Measurements from ENCODE around the gene MCHR2.

The MCHR2 gene

GRCh38 chr6:99997141-99997540 lies 3.1 kb upstream of the MCHR2 start:
- no peak for TF ChIP-seq CTCF (IDR thresholded peaks at IDR 0.05; ENCODE audit: borderline replicate concordance, control extremely low read depth, extremely low read depth, insufficient read depth, missing control alignments)
- in situ Hi-C loops (cut with MboI; ENCODE audit: low sequenced_read_pairs, unreplicated experiment): no loop called here

GRCh38 chr6:99995916-99996315 lies 1.9 kb upstream of the MCHR2 start:
- no peak for DNase-seq (ENCODE audit: low spot score)
- TF ChIP-seq CTCF (IDR thresholded peaks at IDR 0.05; ENCODE audit: borderline replicate concordance, control extremely low read depth, extremely low read depth, insufficient read depth, missing control alignments): no peak
- in situ Hi-C loops (cut with MboI; ENCODE audit: low sequenced_read_pairs, unreplicated experiment): no loop called here

More at GRCh38 chr6:99997141-99997540, 3.1 kb upstream of the MCHR2 start:
- no peak for DNase-seq (ENCODE audit: low spot score)

- DNase-seq (ENCODE audit: low spot score): no peak
- TF ChIP-seq CTCF (IDR thresholded peaks at IDR 0.05; ENCODE audit: borderline replicate concordance, control extremely low read depth, extremely low read depth, insufficient read depth, missing control alignments): no peak
- in situ Hi-C loops (cut with MboI; ENCODE audit: low sequenced_read_pairs, unreplicated experiment): no loop called here
Measured at GRCh38 chr6:99993146-99993532, 884 bp downstream of the MCHR2 start.

GRCh38 chr6:99991955-99992354 lies 2.1 kb downstream of the MCHR2 start:
- TF ChIP-seq CTCF (IDR thresholded peaks at IDR 0.05; ENCODE audit: borderline replicate concordance, control extremely low read depth, extremely low read depth, insufficient read depth, missing control alignments): no peak
- no peak for DNase-seq (ENCODE audit: low spot score)
- in situ Hi-C loops (cut with MboI; ENCODE audit: low sequenced_read_pairs, unreplicated experiment): no loop called here

- no peak for TF ChIP-seq CTCF (IDR thresholded peaks at IDR 0.05; ENCODE audit: borderline replicate concordance, control extremely low read depth, extremely low read depth, insufficient read depth, missing control alignments)
- in situ Hi-C loops (cut with MboI; ENCODE audit: low sequenced_read_pairs, unreplicated experiment): no loop called here
- DNase-seq (ENCODE audit: low spot score): no peak
Measured at GRCh38 chr6:99980741-99981140, 13.3 kb downstream of the MCHR2 start.

GRCh38 chr6:99979953-99980352 lies 14.1 kb downstream of the MCHR2 start:
- in situ Hi-C loops (cut with MboI; ENCODE audit: low sequenced_read_pairs, unreplicated experiment): no loop called here
- DNase-seq (ENCODE audit: low spot score): no peak

More at GRCh38 chr6:99979953-99980352, 14.1 kb downstream of the MCHR2 start:
- TF ChIP-seq CTCF (IDR thresholded peaks at IDR 0.05; ENCODE audit: borderline replicate concordance, control extremely low read depth, extremely low read depth, insufficient read depth, missing control alignments): no peak
